Spleen (tissue), 11 donors: Measurements from ENCODE around the gene SLC18A3. TPM values are rescaled to one million over a fixed set of nuclear protein-coding genes. Genes with fewer than 3 reads are reported as not detected.
A peak's percentile ranks its signal among the peaks of the same experiment; 100 is the strongest.

Experiments used
- DNase-seq: peaks from one replicate; pipeline ENCODE4 v3.0.0-alpha.2; 2020
- H3K27ac ChIP-seq, 8 donors: fragments of 200-600 bp; sonication (generic) in 7 of 8; 1 replicate in 4 of 8; 2 replicates in 4 of 8; pipeline versions ENCODE4 v1.5.0 to v1.8.0; 2016 to 2021; ENCODE audit warnings: inconsistent platforms in 4 of 8, mild to moderate bottlenecking in 4 of 8, moderate library complexity in 1 of 8
- H3K27me3 ChIP-seq, 7 donors: fragments of 200-600 bp; sonication (generic) in 6 of 7; replicated peaks in 1 of 7; 1 replicate in 4 of 7; 2 replicates in 3 of 7; pipeline versions ENCODE4 v1.5.0 to v1.8.0; 2016 to 2021; ENCODE audit warnings: inconsistent platforms in 3 of 7, mild to moderate bottlenecking in 1 of 7
- H3K36me3 ChIP-seq, 6 donors: fragments of 200-600 bp; sonication (generic) in 5 of 6; 1 replicate in 4 of 6; 2 replicates in 2 of 6; pipeline versions ENCODE4 v1.5.0 to v1.8.0; 2016 to 2021; ENCODE audit warnings: inconsistent platforms in 2 of 6
- H3K4me1 ChIP-seq, 6 donors: fragments of 200-600 bp; sonication (generic) in 5 of 6; 1 replicate in 3 of 6; 2 replicates in 3 of 6; pipeline versions ENCODE4 v1.5.0 to v1.8.0; 2016 to 2021; ENCODE audit warnings: inconsistent platforms in 3 of 6
- H3K4me3 ChIP-seq, 8 donors: fragments of 200-600 bp; sonication (generic) in 7 of 8; 1 replicate in 4 of 8; 2 replicates in 4 of 8; pipeline versions ENCODE4 v1.5.0 to v1.8.0; 2016 to 2021; ENCODE audit warnings: inconsistent platforms in 4 of 8, mild to moderate bottlenecking in 4 of 8, moderate library complexity in 2 of 8
- H3K9me3 ChIP-seq, 8 donors: fragments of 200-600 bp; sonication (generic) in 7 of 8; 1 replicate in 4 of 8; 2 replicates in 4 of 8; pipeline versions ENCODE4 v1.5.0 to v1.8.0; 2016 to 2021; ENCODE audit warnings: inconsistent platforms in 4 of 8
- POLR2A ChIP-seq, 3 donors: fragments of 450-650 bp; IDR thresholded peaks; one replicate each; pipeline ENCODE4 v1.5.1; 2017; ENCODE audit warnings: antibody characterized with exemption in 3 of 3, mild to moderate bottlenecking in 1 of 3
- POLR2AphosphoS5 ChIP-seq, 3 donors: sonication (generic); formaldehyde crosslinking; IDR thresholded peaks; one replicate each; pipeline ENCODE4 v1.5.1; 2017; ENCODE audit warnings: antibody characterized with exemption in 3 of 3
- WGBS, 5 donors: extraction: QIAGEN DNeasy Blood & Tissue Kit in 3 of 5; methylation state at CpG; one replicate each; pipeline versions ENCODE4 v1.1.5 to v1.1.7; 2013 to 2018; 5-methylcytosine and 5-hydroxymethylcytosine counted together
- intact Hi-C: fragments of 100-400 bp; cut with DNase I; formaldehyde crosslinking; loops from one replicate; pipeline ENCODE4 v1.15.0; 2023; ENCODE audit warnings: low total_unique reads
- polyA plus RNA-seq, 3 donors: library from polyadenylated mRNA; stranded (reverse); fragments of 200-250 nt; gene quantifications; one replicate each; pipeline ENCODE4 v1.2.1, GENCODE V29; 2013
- total RNA-seq, 7 donors: library from RNA; depleted of rRNA in 3 of 7; stranded (reverse); fragments of >200 nt in 3 of 7; fragmentation: NEBNext Ultra II Directional in 4 of 7; extraction: Animal tissue kit (Norgen Biotek cat#: 25700) in 4 of 7; gene quantifications; one replicate each; pipeline versions ENCODE4 v1.1.0 to v1.2.1, GENCODE V29; 2016 to 2021
- TF ChIP-seq, protein P1 (sequence below), 11 experiments: fragments of 200-600 bp in 7 of 11; fragments of 450-650 bp in 4 of 11; sonication (generic) in 4 of 11; IDR thresholded peaks in 8 of 11; conservative IDR thresholded peaks in 3 of 11; 1 replicate in 7 of 11; 2 replicates in 4 of 11; pipeline versions ENCODE4 v1.4.0 to v1.8.0; 2016 to 2021; ENCODE audit warnings: antibody characterized with exemption in 11 of 11, inconsistent platforms in 4 of 11, mild to moderate bottlenecking in 1 of 11
- donor health status: healthy with polysubstance abuse.
- donor health status: DM: no; HTN: no; CAD: no; lungs with moderate emphysema.
- donor health status: DM: no; HTN: no; CAD: no.
- donor health status: Bipolar disorder and iron deficiency.
- donor health status: healthy.
- donor health status: DM: no; HTN: no; CAD: no.
- donor health status: DM: yes; HTN: yes; CAD: no.

SLC18A3 gene
- total and polyA plus RNA-seq, 10 donors = not detected

DNA sequence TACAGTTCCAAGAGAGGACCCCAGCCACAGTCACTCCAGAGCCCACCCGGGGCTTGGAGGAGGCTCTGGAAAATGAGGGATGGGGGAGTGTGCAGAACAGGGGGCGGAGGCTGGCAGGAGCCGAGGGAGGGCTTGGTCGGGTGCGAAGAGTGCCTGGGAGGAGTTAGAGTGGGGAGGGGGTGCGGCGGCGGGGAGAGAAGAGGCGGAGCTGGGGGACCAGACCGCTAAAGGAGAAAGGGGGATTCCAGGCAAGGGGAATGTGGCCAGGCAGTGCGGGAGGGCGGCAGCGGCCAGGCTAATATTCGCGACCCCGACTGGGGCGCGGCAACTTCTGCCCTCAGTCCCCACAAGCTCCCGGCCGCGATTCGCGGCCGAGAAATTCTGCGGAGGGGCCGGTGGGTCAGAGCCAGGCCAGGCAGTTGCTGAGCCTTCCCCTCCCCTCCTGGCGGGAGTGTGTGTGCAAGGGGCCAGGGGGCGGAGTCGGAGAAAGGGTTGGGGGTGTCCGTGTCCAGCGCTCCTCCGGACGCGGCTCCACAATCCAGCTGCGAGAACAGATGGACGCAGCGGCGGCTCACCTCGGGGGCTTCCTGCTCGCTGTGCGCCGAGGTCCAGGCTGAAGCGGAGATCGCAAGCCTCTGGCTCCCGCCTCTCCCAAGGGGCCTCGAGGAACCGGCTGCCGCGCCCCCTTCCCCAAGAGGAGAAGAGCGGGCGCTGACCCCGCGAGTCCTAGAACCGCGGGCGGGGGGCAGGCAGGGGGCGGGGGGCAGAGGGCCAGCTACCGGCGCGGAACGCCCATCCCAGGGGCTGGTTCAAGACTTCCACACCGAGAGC lies 612 bp upstream of the SLC18A3 start:
- no peak overlapping the region for H3K27ac ChIP-seq
- peaks cover 0 to 18% (median 0%) of the 10 kb centered on the region in 8 donors for H3K9me3 ChIP-seq
- peaks cover under 1 to 98% (median 75%) of the 10 kb centered on the region in 7 donors for H3K27me3 ChIP-seq
- DNase-seq = peak; percentile 58
- H3K4me1 ChIP-seq = peaks cover 0 to 45% (median 23%) of the 10 kb centered on the region in 6 donors
- TF ChIP-seq POLR2AphosphoS5 (IDR thresholded peaks at IDR 0.05) (no peak), POLR2A (IDR thresholded peaks at IDR 0.05) (no peak)
- TF ChIP-seq, protein P1, sequence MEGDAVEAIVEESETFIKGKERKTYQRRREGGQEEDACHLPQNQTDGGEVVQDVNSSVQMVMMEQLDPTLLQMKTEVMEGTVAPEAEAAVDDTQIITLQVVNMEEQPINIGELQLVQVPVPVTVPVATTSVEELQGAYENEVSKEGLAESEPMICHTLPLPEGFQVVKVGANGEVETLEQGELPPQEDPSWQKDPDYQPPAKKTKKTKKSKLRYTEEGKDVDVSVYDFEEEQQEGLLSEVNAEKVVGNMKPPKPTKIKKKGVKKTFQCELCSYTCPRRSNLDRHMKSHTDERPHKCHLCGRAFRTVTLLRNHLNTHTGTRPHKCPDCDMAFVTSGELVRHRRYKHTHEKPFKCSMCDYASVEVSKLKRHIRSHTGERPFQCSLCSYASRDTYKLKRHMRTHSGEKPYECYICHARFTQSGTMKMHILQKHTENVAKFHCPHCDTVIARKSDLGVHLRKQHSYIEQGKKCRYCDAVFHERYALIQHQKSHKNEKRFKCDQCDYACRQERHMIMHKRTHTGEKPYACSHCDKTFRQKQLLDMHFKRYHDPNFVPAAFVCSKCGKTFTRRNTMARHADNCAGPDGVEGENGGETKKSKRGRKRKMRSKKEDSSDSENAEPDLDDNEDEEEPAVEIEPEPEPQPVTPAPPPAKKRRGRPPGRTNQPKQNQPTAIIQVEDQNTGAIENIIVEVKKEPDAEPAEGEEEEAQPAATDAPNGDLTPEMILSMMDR (IDR thresholded peaks at IDR 0.05 in 8 of 11, conservative IDR thresholded peaks at IDR 0.05 in 3 of 11) = no peak
- intact Hi-C loops = no loop called here
- WGBS, 5 donors = 2 to 9% (median 4%) methylated on average over 29 to 62 of the region's 62 CpGs
- H3K4me3 ChIP-seq = peak overlapping the region in 3 of 8 donors; percentile 1 to 24 (median 7)
- no peaks in the 10 kb centered on the region for H3K36me3 ChIP-seq

DNA sequence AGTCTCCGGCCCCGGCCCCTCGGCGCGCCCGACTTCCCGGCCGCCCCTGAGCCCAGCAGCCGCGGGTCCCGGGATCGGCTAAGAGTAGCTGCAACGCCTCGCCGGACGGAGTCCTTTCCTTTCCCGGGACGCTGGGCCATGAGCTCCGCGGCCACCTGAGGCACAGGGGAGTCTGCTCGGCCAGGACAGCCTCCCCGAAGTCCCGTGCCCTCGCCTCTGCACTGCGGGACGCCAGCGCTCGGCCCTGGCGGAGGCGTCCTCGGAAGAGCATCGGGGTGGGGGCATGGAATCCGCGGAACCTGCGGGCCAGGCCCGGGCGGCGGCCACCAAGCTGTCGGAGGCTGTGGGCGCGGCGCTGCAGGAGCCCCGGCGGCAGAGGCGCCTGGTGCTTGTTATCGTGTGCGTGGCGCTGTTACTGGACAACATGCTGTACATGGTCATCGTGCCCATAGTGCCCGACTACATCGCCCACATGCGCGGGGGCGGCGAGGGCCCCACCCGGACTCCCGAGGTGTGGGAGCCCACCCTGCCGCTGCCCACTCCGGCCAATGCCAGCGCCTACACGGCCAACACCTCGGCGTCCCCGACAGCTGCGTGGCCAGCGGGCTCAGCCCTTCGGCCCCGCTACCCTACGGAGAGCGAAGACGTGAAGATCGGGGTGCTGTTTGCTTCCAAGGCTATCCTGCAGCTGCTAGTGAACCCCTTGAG lies 502 bp downstream of the SLC18A3 start:
- Histone ChIP-seq H3K9me3 (peaks cover 0 to 18% (median 0%) of the 10 kb centered on the region in 8 donors), H3K4me3 (peak overlapping the region in 3 of 8 donors; percentile 0 to 24 (median 11)), H3K27me3 (peaks cover 2 to 98% (median 86%) of the 10 kb centered on the region in 7 donors), H3K27ac (no peak overlapping the region), H3K4me1 (peaks cover 0 to 48% (median 23%) of the 10 kb centered on the region in 6 donors), H3K36me3 (no peaks in the 10 kb centered on the region)
- peak; percentile 69 for DNase-seq
- TF ChIP-seq POLR2A (IDR thresholded peaks at IDR 0.05) (no peak), POLR2AphosphoS5 (IDR thresholded peaks at IDR 0.05) (no peak)
- TF ChIP-seq, protein P1 (IDR thresholded peaks at IDR 0.05 in 8 of 11, conservative IDR thresholded peaks at IDR 0.05 in 3 of 11) = no peak
- intact Hi-C loops = no loop called here
- 3 to 20% (median 6%) methylated on average over 8 to 72 of the region's 72 CpGs for WGBS, 5 donors

DNA sequence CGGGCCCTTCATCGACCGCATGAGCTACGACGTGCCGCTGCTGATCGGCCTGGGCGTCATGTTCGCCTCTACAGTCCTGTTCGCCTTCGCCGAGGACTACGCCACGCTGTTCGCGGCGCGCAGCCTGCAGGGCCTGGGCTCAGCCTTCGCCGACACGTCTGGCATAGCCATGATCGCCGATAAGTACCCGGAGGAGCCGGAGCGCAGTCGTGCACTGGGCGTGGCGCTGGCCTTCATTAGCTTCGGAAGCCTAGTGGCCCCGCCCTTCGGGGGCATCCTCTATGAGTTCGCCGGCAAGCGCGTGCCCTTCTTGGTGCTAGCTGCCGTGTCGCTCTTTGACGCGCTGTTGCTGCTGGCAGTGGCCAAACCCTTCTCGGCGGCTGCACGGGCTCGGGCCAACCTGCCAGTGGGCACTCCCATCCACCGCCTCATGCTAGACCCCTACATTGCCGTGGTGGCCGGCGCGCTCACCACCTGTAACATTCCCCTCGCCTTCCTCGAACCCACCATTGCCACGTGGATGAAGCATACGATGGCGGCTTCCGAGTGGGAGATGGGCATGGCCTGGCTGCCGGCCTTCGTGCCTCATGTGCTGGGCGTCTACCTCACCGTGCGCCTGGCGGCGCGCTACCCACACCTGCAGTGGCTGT lies 1.2 kb downstream of the SLC18A3 start:
- H3K27ac ChIP-seq = no peak overlapping the region
- TF ChIP-seq POLR2AphosphoS5 (IDR thresholded peaks at IDR 0.05) (no peak), POLR2A (IDR thresholded peaks at IDR 0.05) (no peak)
- TF ChIP-seq, protein P1 (IDR thresholded peaks at IDR 0.05 in 8 of 11, conservative IDR thresholded peaks at IDR 0.05 in 3 of 11) = no peak
- H3K4me3 ChIP-seq = no peak overlapping the region
- WGBS, 5 donors = 12 to 34% (median 14%) methylated on average over 41 to 63 of the region's 63 CpGs
- intact Hi-C loops = no loop called here
- H3K27me3 ChIP-seq = peaks cover 2 to 98% (median 90%) of the 10 kb centered on the region in 7 donors
- peak; percentile 70 for DNase-seq
- H3K4me1 ChIP-seq = peaks cover 0 to 48% (median 23%) of the 10 kb centered on the region in 6 donors
- H3K36me3 ChIP-seq = no peaks in the 10 kb centered on the region
- peaks cover 0 to 18% (median 0%) of the 10 kb centered on the region in 8 donors for H3K9me3 ChIP-seq
